Left ventricle myocardium superior (tissue), 1 donor: ENCODE measurements around the gene SPATA17. TPM values are rescaled to one million over a fixed set of nuclear protein-coding genes. Genes with fewer than 3 reads are reported as not detected.

Source experiments
- ATAC-seq: fragments of 200-7000 bp; cut with Tn5 transposase; one replicate; pipeline ENCODE4 v1.9.1; 2020; ENCODE audit warnings: mild to moderate bottlenecking, moderate library complexity
- DNase-seq: peaks from one replicate; pipeline ENCODE4 v3.0.0-alpha.2; 2020
- intact Hi-C: fragments of 100-400 bp; cut with micrococcal nuclease; formaldehyde crosslinking; loops from one replicate; pipeline ENCODE4 v1.11.0; 2022
- total RNA-seq: library from RNA; stranded (reverse); fragmentation: NEBNext Ultra II Directional; extraction: Animal tissue kit (Norgen Biotek cat#: 25700); gene quantifications from one replicate; pipeline ENCODE4 v1.2.1, GENCODE V29; 2021
- donor health status: DM: no; HTN: yes; CAD: no; lungs with severe emphysema.

Gene SPATA17
- total RNA-seq, 1 donor from 2014 or later = 1.2 TPM

DNA sequence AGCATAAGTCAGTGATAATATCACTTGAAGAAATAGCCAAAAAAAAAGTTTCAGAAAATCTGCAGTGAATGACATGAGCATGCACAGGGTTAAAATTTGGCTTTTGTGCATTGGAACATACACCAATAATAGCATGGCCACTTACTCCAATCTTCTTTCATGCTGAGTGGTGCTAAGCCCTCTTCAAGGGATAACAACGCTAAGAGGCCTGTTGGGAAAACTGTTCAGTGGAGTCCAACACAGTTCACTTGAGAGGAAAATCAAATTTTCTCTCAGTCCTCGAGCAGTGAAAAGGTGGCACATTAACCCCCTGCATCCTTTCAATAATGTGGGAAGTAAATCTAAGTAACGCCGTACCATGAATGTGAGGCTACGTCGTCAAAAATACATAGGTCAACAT, 264.7 kb downstream of the SPATA17 start:
- intact Hi-C loops = no loop called here
- no peak for DNase-seq
- ATAC-seq = peak; percentile 78

DNA sequence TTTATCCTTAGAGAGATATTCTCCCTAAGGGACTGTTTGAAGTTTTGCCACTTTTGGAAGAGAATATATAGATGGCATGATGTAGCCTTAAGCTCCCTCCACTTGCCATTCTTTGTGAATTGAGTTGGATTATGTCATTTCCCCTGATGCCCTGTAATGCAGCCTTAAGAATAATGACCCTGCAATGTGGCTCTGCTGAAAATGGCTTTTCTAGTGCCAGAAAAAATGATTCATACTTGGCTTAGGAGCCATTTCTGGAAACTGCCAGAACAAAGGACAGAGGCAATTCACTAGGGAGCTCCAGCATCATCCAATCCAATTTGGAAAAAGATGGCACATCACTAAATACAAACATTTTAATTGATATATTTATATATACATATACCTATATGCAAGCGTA, 265.3 kb downstream of the SPATA17 start:
- peak; percentile 54 for ATAC-seq
- intact Hi-C loops = no loop called here
- DNase-seq = no peak

DNA sequence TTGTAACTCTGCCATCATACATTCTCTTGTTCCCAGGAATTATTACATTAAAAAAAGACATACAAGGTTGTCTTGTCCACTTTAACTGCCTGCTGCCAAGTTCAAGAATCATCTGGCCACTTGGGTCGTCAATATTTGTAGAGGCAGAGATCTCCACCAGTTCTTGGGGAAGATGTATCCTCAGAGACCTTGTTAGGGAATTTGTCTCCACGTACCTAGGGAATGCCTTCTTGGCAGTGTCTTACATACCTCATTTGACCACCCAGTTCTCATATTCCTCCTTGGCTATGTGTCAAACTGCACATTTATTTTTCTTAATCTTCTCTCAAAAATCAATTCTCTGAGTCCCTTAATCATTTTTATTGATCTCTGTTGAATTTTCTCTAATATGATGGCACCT, 266.0 kb downstream of the SPATA17 start:
- DNase-seq = no peak
- no peak for ATAC-seq
- intact Hi-C loops = no loop called here

DNA sequence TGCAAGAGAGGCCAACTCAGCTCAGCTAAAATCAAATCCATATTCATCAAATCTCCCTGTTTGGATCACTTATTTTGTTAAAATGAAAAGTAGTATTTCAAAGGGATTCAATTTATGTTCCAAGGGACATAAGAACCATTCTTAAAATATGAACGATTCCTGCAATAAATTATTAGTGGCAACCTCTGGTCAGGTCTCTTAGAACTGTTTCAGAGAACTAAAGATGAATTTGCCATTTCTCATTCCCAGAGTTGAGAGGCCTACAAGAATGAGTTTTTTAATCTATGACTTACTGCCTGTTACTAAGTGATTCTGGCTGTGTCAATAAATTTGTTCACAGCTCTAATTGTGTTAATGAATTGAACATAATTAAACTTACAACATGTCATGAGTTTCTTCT, 268.5 kb downstream of the SPATA17 start:
- DNase-seq = no peak
- no peak for ATAC-seq
- intact Hi-C loops = no loop called here

DNA sequence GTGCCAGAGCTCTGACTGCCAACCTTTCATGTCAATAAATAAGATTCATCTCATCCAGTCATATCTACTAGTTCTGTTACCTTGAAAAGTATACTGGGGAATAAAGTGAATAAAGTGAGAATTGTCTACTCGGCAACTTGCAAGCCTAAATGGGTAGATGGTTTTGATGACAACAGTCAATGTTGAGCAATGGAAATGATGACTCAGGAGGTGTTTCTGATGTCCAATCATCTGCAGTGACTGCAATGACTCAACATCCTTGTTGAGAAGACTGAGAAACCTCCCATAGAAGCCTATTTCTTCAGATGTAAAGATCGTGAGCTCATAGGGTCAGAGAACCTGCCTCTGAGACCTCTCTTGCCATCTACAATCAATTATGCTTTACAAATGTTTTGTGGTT, 276.4 kb downstream of the SPATA17 start:
- DNase-seq (no peak), ATAC-seq (no peak)
- intact Hi-C loops = no loop called here

DNA sequence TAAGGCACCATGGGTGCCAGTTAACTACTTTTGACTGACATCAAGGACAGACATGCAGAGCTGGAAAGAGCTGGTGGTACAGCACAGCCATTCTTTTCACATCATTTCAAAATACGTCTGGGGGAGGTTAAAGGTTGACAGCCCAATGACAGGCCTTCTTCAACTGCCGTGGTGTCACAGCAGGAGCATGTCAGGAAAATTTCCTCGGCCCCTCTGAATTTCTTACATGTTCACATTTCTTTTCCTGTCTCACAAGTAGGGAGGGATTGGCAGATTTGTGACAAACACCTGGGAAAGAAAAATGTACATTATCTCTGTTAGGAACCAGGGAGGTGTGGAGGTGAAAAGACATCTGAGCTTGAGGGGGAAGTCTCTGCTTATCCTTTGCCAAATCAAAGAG, 279.1 kb downstream of the SPATA17 start:
- intact Hi-C loops = no loop called here
- DNase-seq (no peak), ATAC-seq (no peak)

DNA sequence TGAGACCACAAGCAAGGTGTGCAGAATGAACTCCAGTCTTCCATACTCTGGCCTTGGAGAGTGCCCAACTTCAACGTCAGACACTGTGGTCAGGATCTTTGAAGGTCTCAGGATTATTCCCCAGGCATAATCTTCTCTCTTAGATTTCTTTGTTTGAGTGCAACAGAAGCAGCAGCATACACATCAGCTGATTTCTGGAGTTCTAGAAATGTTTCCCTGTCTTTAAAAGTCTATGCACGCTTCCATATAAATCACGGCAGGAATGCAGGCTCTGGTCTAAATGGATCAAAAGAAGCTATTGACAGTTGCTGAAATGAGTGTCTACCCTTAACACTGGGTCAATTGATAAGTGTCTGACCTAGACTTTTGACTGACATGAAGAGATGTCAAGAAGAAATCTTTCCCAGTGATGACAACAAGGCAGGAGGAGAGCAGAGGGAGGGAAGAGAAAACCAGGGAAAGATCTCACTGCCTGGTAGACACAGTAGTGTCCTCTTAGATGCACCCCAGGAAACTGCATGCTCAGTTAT, 279.7 kb downstream of the SPATA17 start:
- intact Hi-C loops = no loop called here

DNA sequence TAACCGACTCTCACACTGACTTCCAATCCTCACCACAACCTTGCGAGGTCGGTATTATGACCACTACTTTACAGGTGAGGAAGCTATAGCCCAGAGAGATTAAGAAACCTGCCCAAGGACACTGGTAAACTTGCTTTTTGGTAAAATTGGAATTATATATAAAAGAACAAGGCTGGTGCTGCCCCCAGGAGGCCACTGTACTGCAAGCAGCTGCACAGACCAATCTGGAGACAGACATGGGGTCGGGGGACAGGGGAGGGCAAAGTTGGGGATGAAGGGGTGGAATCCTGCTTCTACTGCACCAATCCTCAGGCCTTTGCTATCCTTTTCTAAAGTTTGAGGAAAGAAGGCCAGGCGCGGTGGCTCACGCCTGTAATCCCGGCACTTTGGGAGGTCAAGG, 280.8 kb downstream of the SPATA17 start:
- intact Hi-C loops = no loop called here
- ATAC-seq (no peak), DNase-seq (no peak)

More for the DNA sequence above, 279.7 kb downstream of the SPATA17 start:
- DNase-seq = no peak
- ATAC-seq = no peak

DNA sequence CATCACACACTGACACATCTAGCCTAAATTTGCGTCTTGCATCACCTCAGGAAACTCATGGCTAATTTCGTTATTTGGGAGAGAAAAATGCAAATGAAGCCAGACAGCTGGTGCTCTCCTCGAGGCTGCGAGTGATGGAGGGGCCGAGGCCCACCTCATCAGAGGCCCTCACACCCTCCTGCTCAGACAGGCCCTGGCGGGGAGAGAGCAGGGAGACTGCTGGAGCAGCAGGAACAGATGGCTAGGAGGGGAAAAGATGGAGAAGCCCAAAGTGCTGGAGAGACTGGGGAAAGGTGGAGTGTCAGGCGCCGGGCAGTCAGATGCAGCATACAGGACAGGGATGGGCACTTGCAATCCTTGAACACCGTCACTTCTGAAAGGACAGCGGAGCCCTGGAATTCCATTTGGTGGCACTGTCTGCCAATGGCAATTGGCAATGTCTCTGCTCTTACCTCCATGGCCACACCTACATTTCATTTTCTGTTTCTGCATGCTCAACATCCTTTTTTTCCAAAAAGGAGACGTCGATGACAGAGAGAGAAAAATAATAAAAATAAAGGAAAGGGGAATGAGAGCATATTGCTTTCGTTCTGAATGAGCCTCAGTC, 286.2 kb downstream of the SPATA17 start:
- intact Hi-C loops = no loop called here
- DNase-seq = no peak
- ATAC-seq = no peak

DNA sequence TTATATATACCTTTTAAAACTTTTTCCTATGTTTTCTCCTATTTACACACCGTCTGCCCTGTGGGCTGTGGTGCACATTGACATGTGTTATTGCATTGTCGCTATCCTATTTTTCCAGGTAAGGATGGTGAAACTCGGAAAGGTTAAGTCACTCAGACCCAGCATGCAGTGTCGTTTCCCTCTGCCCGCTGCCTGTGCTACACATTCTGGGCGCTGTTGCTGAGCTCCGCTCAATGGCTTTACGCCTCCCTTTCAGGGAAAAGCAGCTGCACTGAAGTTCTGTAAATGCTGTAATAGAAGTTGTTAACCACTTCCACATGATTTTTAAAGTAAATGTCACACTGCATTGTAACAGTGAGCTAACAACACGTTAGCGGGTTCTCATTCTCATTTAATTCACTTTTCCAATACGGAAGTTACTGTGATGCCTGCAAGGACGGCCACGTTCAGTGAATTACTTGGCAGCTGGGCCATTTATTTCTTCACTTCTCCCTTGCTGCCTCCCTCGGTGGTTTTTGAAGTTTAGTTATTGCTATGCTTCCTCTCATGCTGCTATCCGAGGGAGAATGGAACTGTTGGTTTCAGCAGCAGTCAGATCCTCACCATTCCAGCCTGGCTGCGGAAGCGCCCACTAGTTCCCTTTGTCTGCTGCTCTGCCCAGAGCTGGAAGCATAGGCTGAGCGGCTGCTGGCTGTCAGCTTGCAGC, 288.7 kb downstream of the SPATA17 start:
- intact Hi-C loops = no loop called here
- DNase-seq (no peak), ATAC-seq (no peak)

Other genes with a start within 250 kb of the SPATA17 start
- 6.2 TPM for gene GPATCH2, start 254 bp upstream of the SPATA17 start, total RNA-seq